Sciatic nerve (tissue), 2 donors: ENCODE results near the gene ZC3H10. TPM values are rescaled to one million over a fixed set of nuclear protein-coding genes. Genes with fewer than 3 reads are reported as not detected.
"Not testable (repeated sequence)": the region's sequence is repeated elsewhere in the genome, so short reads cannot be mapped to it uniquely, and the experiment has no call there.

Experiments used
- ATAC-seq: fragments of 200-7000 bp; cut with Tn5 transposase; one replicate; pipeline ENCODE4 v1.9.1; 2020; ENCODE audit warnings: mild to moderate bottlenecking, moderate library complexity
- DNase-seq: peaks from one replicate; pipeline ENCODE4 v3.0.0-alpha.2; 2020; ENCODE audit warnings: low spot score
- intact Hi-C: fragments of 100-400 bp; cut with DNase I; formaldehyde crosslinking; loops from one replicate; pipeline ENCODE4 v1.14.2; 2022
- total RNA-seq: library from RNA; stranded (reverse); fragmentation: NEBNext Ultra II Directional; extraction: Animal tissue kit (Norgen Biotek cat#: 25700); gene quantifications from one replicate; pipeline ENCODE4 v1.2.1, GENCODE V29; 2021
- donor health status: DM: no; HTN: no; CAD: no.
- donor health status: DM: no; HTN: no; CAD: no.

Gene ZC3H10
- total RNA-seq, 1 donor from 2014 or later = 9.0 TPM

GRCh38 chr12:56146492-56147460 lies 28.7 kb downstream of the ZC3H10 start:
- peak; percentile 38 for ATAC-seq
- DNase-seq = no peak
- intact Hi-C loops = no loop called here

GRCh38 chr12:56150563-56150962 lies 32.5 kb downstream of the ZC3H10 start:
- DNase-seq = no peak
- intact Hi-C loops = no loop called here
- no peak for ATAC-seq

- ATAC-seq = peak; percentile 25
- intact Hi-C loops = no loop called here
These were observed 33.6 kb downstream of the ZC3H10 start for GRCh38 chr12:56151672-56152131.

DNA sequence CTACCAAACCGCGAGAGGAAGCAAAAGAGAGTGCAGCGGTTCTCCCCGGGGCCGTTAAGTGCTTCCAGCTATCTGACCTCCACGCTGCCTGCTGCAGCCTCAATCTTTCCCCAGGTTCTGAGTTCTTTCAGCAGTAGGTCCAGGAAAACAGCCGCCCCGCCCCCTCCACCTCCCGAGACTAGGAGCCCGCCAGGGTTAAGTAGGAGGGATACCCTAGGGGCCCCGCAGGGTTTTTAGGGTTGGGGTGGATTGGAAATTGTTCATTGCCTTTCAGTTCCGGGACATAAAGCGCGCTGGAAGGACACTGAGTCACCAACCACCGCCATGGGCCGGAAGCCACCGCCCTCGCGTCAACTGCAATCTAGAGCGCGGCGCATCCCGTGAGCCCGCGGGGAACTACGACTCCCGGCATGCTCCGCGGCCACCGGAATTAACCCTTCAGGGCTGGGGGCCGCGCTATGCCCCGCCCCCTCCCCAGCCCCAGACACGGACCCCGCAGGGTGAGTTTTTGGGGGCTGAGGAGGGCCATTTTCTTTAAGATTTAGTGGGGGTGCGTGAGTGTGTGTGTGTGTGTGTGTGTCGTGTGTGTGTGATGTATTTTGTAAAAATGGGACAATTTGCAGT lies 34.2 kb downstream of the ZC3H10 start, which contains the start of gene MYL6B:
Gene MYL6B (plus strand): TSS at position 456 of the 624 bp plus-strand sequence. CDS start 1,332 bp downstream, outside the sequence.
- ATAC-seq (peak; percentile 97), DNase-seq (peak; percentile 96)
- intact Hi-C loops = no loop called here

More at GRCh38 chr12:56151672-56152131, 33.6 kb downstream of the ZC3H10 start:
- no peak for DNase-seq

GRCh38 chr12:56152756-56153677 lies 35.0 kb downstream of the ZC3H10 start:
- intact Hi-C loops = no loop called here
- no peak for DNase-seq
- no peak for ATAC-seq

DNA sequence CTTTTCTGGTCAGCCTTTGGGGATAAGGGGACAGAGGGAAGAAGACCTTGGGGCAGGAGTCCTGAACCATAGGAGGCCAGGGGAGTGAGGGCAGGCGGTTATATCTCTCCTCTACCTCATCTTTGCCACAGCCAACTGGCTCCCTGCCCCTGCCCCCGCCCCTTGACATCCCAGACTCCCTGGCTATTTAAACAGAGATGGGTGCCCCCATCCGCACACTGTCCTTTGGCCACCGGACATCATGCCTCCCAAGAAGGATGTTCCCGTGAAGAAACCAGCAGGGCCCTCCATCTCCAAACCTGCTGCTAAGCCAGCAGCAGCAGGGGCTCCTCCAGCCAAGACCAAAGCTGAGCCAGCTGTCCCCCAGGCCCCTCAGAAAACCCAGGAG lies 35.6 kb downstream of the ZC3H10 start:
- no peak for ATAC-seq

GRCh38 chr12:56154246-56154771 lies 36.2 kb downstream of the ZC3H10 start:
- intact Hi-C loops = no loop called here
- DNase-seq (no peak), ATAC-seq (no peak)

More for the DNA sequence above, 35.6 kb downstream of the ZC3H10 start:
- no peak for DNase-seq
- intact Hi-C loops = no loop called here

DNA sequence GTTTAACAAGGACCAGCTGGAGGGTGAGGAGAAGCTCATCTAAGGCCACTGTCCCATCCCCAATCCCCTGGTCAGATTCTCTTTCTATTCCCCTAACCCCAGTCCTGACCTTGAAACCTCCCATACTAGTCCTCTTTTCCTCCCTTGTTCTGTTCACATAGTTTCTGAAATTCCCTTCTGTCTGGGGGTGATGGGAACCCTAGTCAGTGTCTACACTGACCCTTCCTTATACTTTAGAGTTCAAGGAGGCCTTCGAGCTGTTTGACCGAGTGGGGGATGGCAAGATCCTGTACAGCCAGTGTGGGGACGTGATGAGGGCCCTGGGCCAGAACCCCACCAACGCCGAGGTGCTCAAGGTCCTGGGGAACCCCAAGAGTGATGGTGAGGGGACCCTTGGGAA lies 36.8 kb downstream of the ZC3H10 start:
- DNase-seq = no peak
- ATAC-seq = no peak
- intact Hi-C loops = no loop called here

GRCh38 chr12:56155256-56155845 lies 37.3 kb downstream of the ZC3H10 start:
- intact Hi-C loops = no loop called here
- ATAC-seq (no peak), DNase-seq (no peak)

DNA sequence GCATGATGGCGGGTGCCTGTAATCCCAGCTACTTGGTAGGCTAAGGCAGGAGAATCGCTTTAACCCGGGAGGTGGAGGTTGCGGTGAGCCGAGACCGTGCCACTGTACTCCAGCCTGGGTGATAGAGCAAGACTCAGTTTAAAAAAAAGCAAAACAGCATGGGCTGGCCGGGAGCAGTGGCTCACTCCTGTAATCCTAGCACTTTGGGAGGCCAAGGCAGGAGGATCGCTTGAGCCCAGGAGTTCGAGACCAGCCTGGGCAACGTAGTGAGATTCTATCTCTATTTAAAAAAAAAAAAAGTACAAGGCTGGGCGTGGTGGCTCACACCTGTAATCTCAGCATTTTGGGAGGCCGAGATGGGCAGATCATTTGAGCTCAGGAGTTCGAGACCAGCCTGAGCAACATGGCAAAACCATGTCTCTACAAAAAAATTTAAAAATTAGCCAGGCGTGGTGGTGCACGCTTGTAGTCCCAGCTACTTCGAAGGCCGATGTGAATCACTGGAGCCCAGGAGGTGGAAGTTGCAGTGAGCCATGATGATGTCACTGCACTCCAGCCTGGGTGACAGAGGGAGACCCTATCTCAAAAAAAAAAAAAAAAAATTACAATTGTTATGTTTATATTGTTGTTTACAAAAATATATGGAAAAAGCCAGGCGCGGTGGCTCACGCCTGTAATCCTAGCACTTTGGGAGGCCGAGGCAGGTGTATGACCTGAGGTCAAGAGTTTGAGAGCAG lies 38.6 kb downstream of the ZC3H10 start:
- DNase-seq, intact Hi-C loops, ATAC-seq: not testable (repeated sequence)

DNA sequence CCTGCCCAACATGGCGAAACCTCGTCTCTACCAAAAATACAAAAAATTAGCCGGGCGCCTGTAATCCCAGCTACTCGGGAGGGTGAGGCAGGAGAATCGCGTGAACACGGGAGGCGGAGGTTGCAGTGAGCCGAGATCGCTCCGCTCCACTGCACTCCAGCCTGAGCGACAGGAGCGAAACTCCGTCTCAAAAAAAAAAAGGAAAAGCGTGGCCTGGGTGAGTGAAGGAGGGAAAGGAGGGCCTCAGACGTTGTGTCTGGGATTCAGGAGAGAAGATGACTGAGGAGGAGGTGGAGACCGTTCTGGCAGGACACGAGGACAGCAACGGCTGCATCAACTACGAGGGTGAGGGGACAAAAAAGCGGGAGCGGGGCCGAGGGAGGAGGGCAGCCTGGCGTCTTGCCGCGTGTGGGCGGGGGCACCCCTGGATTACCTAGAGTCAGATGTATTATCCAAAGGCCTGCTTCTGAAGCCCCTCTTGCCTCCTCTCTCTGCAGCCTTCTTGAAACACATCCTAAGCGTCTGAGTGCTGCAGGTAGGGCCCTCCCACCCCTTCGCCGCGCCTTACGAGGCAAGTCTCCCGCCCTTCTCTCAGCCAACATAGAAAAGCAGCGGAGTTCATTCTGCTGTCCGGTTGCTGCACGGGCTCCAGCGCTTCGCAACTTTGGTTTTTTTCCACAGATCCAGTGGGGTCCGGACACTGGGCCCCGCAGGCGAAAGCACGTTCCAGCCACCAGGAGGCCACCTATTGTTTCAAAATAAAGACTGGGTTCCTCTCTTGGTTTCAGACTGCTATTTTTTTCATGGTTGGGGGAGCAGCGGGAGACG lies 39.3 kb downstream of the ZC3H10 start:
- DNase-seq (peak; percentile 87), ATAC-seq (peak; percentile 72)
- intact Hi-C loops = no loop called here

GRCh38 chr12:56158029-56158925 lies 40.2 kb downstream of the ZC3H10 start, which contains the start of gene MYL6:
Gene MYL6, plus strand, starts transcription at chr12:56158359. Its CDS starts 43 bp downstream, at chr12:56158402.
- ATAC-seq (peak; percentile 95), DNase-seq (peak; percentile 97)
- intact Hi-C loops = no loop called here

DNA sequence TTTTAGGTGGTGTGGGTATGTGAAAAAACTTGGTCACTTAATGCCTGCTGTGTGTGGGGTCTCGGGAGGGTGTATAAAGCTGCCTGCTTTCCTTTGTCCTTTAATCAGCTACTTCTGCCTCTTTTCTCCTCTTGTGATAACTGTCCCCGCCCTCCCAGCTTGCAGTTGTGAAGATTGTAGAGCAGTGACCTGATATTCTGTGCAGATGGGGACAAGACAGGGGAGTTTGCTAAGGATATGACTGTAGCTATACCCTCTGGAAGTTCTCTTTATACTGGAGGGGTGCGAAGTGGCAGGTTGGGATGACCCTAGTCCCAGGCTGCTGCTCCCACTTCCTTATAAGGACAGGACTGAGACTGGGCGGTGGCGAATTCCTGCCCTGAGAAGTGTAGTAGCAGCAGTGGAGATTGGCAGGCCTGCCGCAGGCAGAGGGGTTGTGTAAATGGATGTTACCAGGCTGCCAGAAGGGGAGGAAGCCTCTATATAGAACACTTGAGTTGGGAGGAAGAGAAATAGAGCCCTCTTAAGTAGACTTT lies 40.9 kb downstream of the ZC3H10 start:
- intact Hi-C loops = no loop called here
- peak; percentile 78 for DNase-seq

DNA sequence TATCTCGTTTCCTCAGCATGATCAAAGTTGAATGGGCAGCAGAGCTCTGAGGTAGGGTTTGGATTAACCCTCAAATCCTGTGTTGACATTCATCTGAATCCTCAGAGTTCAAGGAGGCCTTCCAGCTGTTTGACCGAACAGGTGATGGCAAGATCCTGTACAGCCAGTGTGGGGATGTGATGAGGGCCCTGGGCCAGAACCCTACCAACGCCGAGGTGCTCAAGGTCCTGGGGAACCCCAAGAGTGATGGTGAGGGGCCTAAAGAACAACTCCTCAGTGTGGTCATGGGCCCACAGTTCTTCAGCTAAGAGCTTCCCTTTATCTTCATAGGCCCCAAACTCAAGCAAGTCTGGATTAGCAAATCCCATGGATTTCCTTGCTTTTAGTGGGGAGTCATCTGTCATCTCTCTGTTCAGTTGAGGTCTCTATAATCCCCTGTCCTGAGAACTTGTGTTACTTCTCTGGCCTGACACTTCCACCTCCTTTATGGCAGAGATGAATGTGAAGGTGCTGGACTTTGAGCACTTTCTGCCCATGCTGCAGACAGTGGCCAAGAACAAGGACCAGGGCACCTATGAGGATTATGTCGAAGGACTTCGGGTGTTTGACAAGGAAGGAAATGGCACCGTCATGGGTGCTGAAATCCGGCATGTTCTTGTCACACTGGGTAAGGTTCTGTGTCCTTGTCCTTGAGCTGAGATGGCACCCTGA lies 41.6 kb downstream of the ZC3H10 start:
- intact Hi-C loops = no loop called here
- ATAC-seq (no peak), DNase-seq (no peak)

More for the DNA sequence above, 40.9 kb downstream of the ZC3H10 start:
- peak; percentile 61 for ATAC-seq
